GM21576 (cell line): ENCODE measurements around the gene CCDC9B.

Experiments used
- ATAC-seq: cut with Tn5 transposase; IDR thresholded peaks from one replicate; pipeline ENCODE4 v1.9.1; 2021; ENCODE audit warnings: mild to moderate bottlenecking, moderate library complexity; ENCODE audit not compliant: unreplicated experiment

CCDC9B gene

GRCh38 chr15:40365624-40366456 lies 25.1 kb upstream of the CCDC9B start:
- ATAC-seq, result no peak

- no peak for ATAC-seq
Observed at GRCh38 chr15:40365016-40365415, 24.3 kb upstream of the CCDC9B start.

- no peak for ATAC-seq
Observed at GRCh38 chr15:40364251-40364650, 23.5 kb upstream of the CCDC9B start.

GRCh38 chr15:40363611-40364010 lies 22.9 kb upstream of the CCDC9B start:
- ATAC-seq, result no peak

GRCh38 chr15:40361640-40362039 lies 20.9 kb upstream of the CCDC9B start:
- ATAC-seq, result no peak

- ATAC-seq, result no peak
Observed at GRCh38 chr15:40360015-40360414, 19.3 kb upstream of the CCDC9B start.

- peak; percentile 6 for ATAC-seq
Observed at GRCh38 chr15:40358471-40359353, 18.0 kb upstream of the CCDC9B start.

- peak; percentile 67 for ATAC-seq
Observed at GRCh38 chr15:40357723-40358470, 17.2 kb upstream of the CCDC9B start, which contains the start of gene DISP2. Gene DISP2 (plus strand): TSS chr15:40358219. CDS start chr15:40358322, 103 bp downstream.

GRCh38 chr15:40357246-40357645 lies 16.5 kb upstream of the CCDC9B start:
- ATAC-seq, result no peak

- no peak for ATAC-seq
Observed at GRCh38 chr15:40355976-40356585, 15.3 kb upstream of the CCDC9B start.

GRCh38 chr15:40354408-40355171 lies 13.9 kb upstream of the CCDC9B start:
- no peak for ATAC-seq

- ATAC-seq, result no peak
Observed at GRCh38 chr15:40353697-40354096, 13.0 kb upstream of the CCDC9B start.

GRCh38 chr15:40352281-40352901 lies 11.7 kb upstream of the CCDC9B start:
- ATAC-seq, result no peak

- no peak for ATAC-seq
Observed at GRCh38 chr15:40349163-40349562, 8.4 kb upstream of the CCDC9B start.

GRCh38 chr15:40348474-40348870 lies 7.7 kb upstream of the CCDC9B start:
- ATAC-seq, result no peak

GRCh38 chr15:40347559-40348473 lies 7.1 kb upstream of the CCDC9B start:
- no peak for ATAC-seq

GRCh38 chr15:40346579-40347558 lies 6.1 kb upstream of the CCDC9B start:
- ATAC-seq, result no peak
